Smooth muscle cell (in vitro differentiated cells): ENCODE data around the gene CCDC136. TPM values are rescaled to one million over a fixed set of nuclear protein-coding genes. Genes with fewer than 3 reads are reported as not detected.

ENCODE experiments used
- DNase-seq: peaks from one replicate; lab custom pipeline; 2025; ENCODE audit not compliant: unreplicated experiment; lab: John Stamatoyannopoulos, UW
- H2AFZ ChIP-seq: fragments of 200-600 bp; sonication (generic); 2 replicates; pipeline ENCODE4 v1.6.0; 2016; ENCODE audit warnings: antibody characterized with exemption, low read depth, mild to moderate bottlenecking
- H3F3A ChIP-seq: fragments of 200-600 bp; sonication (generic); 2 replicates; pipeline ENCODE4 v1.6.0; 2017; ENCODE audit warnings: antibody characterized with exemption, low read depth
- H3K27ac ChIP-seq: fragments of 200-600 bp; sonication (generic); 2 replicates; pipeline ENCODE4 v1.5.1; 2016; ENCODE audit warnings: low read depth, mild to moderate bottlenecking
- H3K27me3 ChIP-seq: fragments of 200-600 bp; sonication (generic); 2 replicates; pipeline ENCODE4 v1.6.1; 2016; ENCODE audit warnings: low read depth, mild to moderate bottlenecking
- H3K36me3 ChIP-seq: fragments of 200-600 bp; sonication (generic); 2 replicates; pipeline ENCODE4 v1.5.1; 2016; ENCODE audit warnings: low read depth
- H3K4me1 ChIP-seq: fragments of 200-600 bp; sonication (generic); 2 replicates; pipeline ENCODE4 v1.5.1; 2016; ENCODE audit warnings: low read depth
- H3K4me2 ChIP-seq: fragments of 200-600 bp; sonication (generic); 2 replicates; pipeline ENCODE4 v1.6.0; 2016; ENCODE audit warnings: mild to moderate bottlenecking
- H3K4me3 ChIP-seq: fragments of 200-600 bp; sonication (generic); 2 replicates; pipeline ENCODE4 v1.5.1; 2016; ENCODE audit warnings: mild to moderate bottlenecking
- H3K79me2 ChIP-seq: fragments of 200-600 bp; sonication (generic); 2 replicates; pipeline ENCODE4 v1.6.0; 2016; ENCODE audit warnings: low read depth, mild to moderate bottlenecking
- H3K9ac ChIP-seq: fragments of 200-600 bp; sonication (generic); 2 replicates; pipeline ENCODE4 v1.6.0; 2016; ENCODE audit warnings: low read depth
- H3K9me3 ChIP-seq: fragments of 200-600 bp; sonication (generic); replicated peaks from 2 replicates; pipeline ENCODE4 v1.5.1; 2016; ENCODE audit warnings: low read depth
- H4K20me1 ChIP-seq: fragments of 200-600 bp; sonication (generic); 2 replicates; pipeline ENCODE4 v1.6.0; 2016; ENCODE audit warnings: low read depth
- CTCF ChIP-seq: fragments of 200-600 bp; sonication (generic); IDR thresholded peaks from 2 replicates; pipeline ENCODE4 v1.5.1; 2017; ENCODE audit warnings: borderline replicate concordance, mild to moderate bottlenecking, antibody characterized with exemption; ENCODE audit not compliant: insufficient read depth, poor library complexity, severe bottlenecking
- WGBS: methylation state at CpG from one replicate; pipeline ENCODE4 v1.1.7; 2016; ENCODE audit warnings: low lambda C conversion rate; 5-methylcytosine and 5-hydroxymethylcytosine counted together
- polyA plus RNA-seq: library from polyadenylated mRNA; unstranded; fragments of >200 nt; fragmentation: Nextera tagmentation; extraction: Ambion mirVana; gene quantifications from 2 replicates; pipeline ENCODE4 v1.2.1, GENCODE V29; 2016
- total RNA-seq: library from RNA; depleted of rRNA; stranded (reverse); fragments of >200 nt; gene quantifications from 2 replicates; pipeline ENCODE4 v1.2.3, GENCODE V29; 2014

The CCDC136 gene
- total and polyA plus RNA-seq, 2 experiments from 2014 or later: 2.7 to 3.1 TPM

GRCh38 chr7:128863433-128863989 is 71.7 kb downstream of the CCDC136 start:
- Histone ChIP-seq H3K9me3 (no peaks in the 10 kb centered on the region), H3K79me2 (peaks cover 14% of the 10 kb centered on the region), H3K27me3 (peaks cover 12% of the 10 kb centered on the region), H3F3A (peaks cover 18% of the 10 kb centered on the region), H2AFZ (peak overlapping the region; percentile 71), H3K27ac (peak overlapping the region; percentile 62), H4K20me1 (peaks cover 45% of the 10 kb centered on the region), H3K9ac (peak overlapping the region; percentile 87), H3K36me3 (no peaks in the 10 kb centered on the region), H3K4me1 (peaks cover 8% of the 10 kb centered on the region), H3K4me2 (peak overlapping the region; percentile 97), H3K4me3 (peak overlapping the region; percentile 77)
- WGBS: 10% methylated on average over 6 of the region's 6 CpGs
- DNase-seq: no peak
- peak; percentile 42 for TF ChIP-seq CTCF

GRCh38 chr7:128865303-128865702 is 73.5 kb downstream of the CCDC136 start:
- Histone ChIP-seq H3K36me3 (no peaks in the 10 kb centered on the region), H3K79me2 (peaks cover 14% of the 10 kb centered on the region), H3K9me3 (no peaks in the 10 kb centered on the region), H3K27ac (no peak overlapping the region), H3K4me3 (no peak overlapping the region), H3K27me3 (peaks cover 30% of the 10 kb centered on the region), H3K9ac (no peak overlapping the region), H3K4me2 (no peak overlapping the region), H2AFZ (no peak overlapping the region), H4K20me1 (peaks cover 63% of the 10 kb centered on the region), H3K4me1 (peaks cover 16% of the 10 kb centered on the region), H3F3A (peaks cover 7% of the 10 kb centered on the region)
- DNase-seq: no peak
- TF ChIP-seq CTCF: no peak
- WGBS: 98% methylated on average over 12 of the region's 12 CpGs

GRCh38 chr7:128865996-128866877 is 74.5 kb downstream of the CCDC136 start:
- H4K20me1 ChIP-seq: peaks cover 66% of the 10 kb centered on the region
- H3K79me2 ChIP-seq: peaks cover 14% of the 10 kb centered on the region
- DNase-seq: no peak
- no peak overlapping the region for H3K4me2 ChIP-seq
- no peaks in the 10 kb centered on the region for H3K9me3 ChIP-seq
- H3K4me3 ChIP-seq: no peak overlapping the region
- 98% methylated on average over 23 of the region's 27 CpGs for WGBS
- peaks cover 5% of the 10 kb centered on the region for H3F3A ChIP-seq
- no peak overlapping the region for H3K27ac ChIP-seq
- H3K4me1 ChIP-seq: peaks cover 16% of the 10 kb centered on the region
- H3K9ac ChIP-seq: no peak overlapping the region
- no peak for TF ChIP-seq CTCF
- no peaks in the 10 kb centered on the region for H3K36me3 ChIP-seq
- no peak overlapping the region for H2AFZ ChIP-seq
- peaks cover 39% of the 10 kb centered on the region for H3K27me3 ChIP-seq
